Stimulated activated CD4-positive, alpha-beta T cell treated with anti-CD3 and anti-CD28 coated beads, Interleukin-15, amount 100 ng/mL, for 48 hours (primary cell): Measurements from ENCODE around the gene FAM156A.
A peak's percentile ranks its signal among the peaks of the same experiment; 100 is the strongest.
"Not testable (repeated sequence)": the region's sequence is repeated elsewhere in the genome, so short reads cannot be mapped to it uniquely, and the experiment has no call there.

Source experiments
- DNase-seq, 2 donors: peaks; one replicate each; pipeline ENCODE4 v3.0.0-alpha.2; 2020; ENCODE audit warnings: low read depth in 2 of 2

Gene FAM156A

GRCh38 chrX:52966993-52967738, 8.8 kb upstream of the FAM156A start:
- not testable (repeated sequence) for DNase-seq

GRCh38 chrX:52958961-52959360, 643 bp upstream of the FAM156A start:
- not testable (repeated sequence) for DNase-seq

- DNase-seq = not testable (repeated sequence)
These were observed 8.4 kb downstream of the FAM156A start for GRCh38 chrX:52949884-52950283.

- DNase-seq = not testable (repeated sequence)
These were observed 9.0 kb downstream of the FAM156A start for GRCh38 chrX:52949325-52949724.

GRCh38 chrX:52948265-52948664, 10.1 kb downstream of the FAM156A start:
- DNase-seq = not testable (repeated sequence)

GRCh38 chrX:52947501-52947900, 10.8 kb downstream of the FAM156A start:
- DNase-seq = not testable (repeated sequence)

- DNase-seq = not testable (repeated sequence)
These were observed 12.4 kb downstream of the FAM156A start for GRCh38 chrX:52945838-52946494.

- DNase-seq = not testable (repeated sequence)
These were observed 16.6 kb downstream of the FAM156A start for GRCh38 chrX:52941728-52942127.

GRCh38 chrX:52940704-52941103, 17.6 kb downstream of the FAM156A start:
- DNase-seq = not testable (repeated sequence)

GRCh38 chrX:52935470-52935784, 22.9 kb downstream of the FAM156A start:
- not testable (repeated sequence) for DNase-seq

GRCh38 chrX:52934704-52935469, 23.4 kb downstream of the FAM156A start:
- DNase-seq = peak; percentile 80 to 92

- no peak for DNase-seq
These were observed 24.2 kb downstream of the FAM156A start for GRCh38 chrX:52933976-52934703.

GRCh38 chrX:52933213-52933612, 25.1 kb downstream of the FAM156A start:
- no peak for DNase-seq

GRCh38 chrX:52930214-52930613, 28.1 kb downstream of the FAM156A start:
- not testable (repeated sequence) for DNase-seq

- no peak for DNase-seq
These were observed 34.5 kb downstream of the FAM156A start for GRCh38 chrX:52923781-52924241.

- not testable (repeated sequence) for DNase-seq
These were observed 43.6 kb downstream of the FAM156A start for GRCh38 chrX:52914704-52915103.

GRCh38 chrX:52913681-52914080, 44.6 kb downstream of the FAM156A start:
- DNase-seq = not testable (repeated sequence)

- not testable (repeated sequence) for DNase-seq
These were observed 48.9 kb downstream of the FAM156A start for GRCh38 chrX:52909313-52909969.

- DNase-seq = not testable (repeated sequence)
These were observed 50.4 kb downstream of the FAM156A start for GRCh38 chrX:52907900-52908299.

GRCh38 chrX:52907137-52907536, 51.2 kb downstream of the FAM156A start:
- not testable (repeated sequence) for DNase-seq

GRCh38 chrX:52906072-52906471, 52.2 kb downstream of the FAM156A start:
- DNase-seq = not testable (repeated sequence)
